Measurements from ENCODE around the gene PTPN14. TPM values are rescaled to one million over a fixed set of nuclear protein-coding genes. Genes with fewer than 3 reads are reported as not detected.

The PTPN14 gene
- total RNA-seq, 1 experiment from 2014 or later: 88.4 TPM

- CTCF ChIA-PET: interaction anchor here (1.0 to 1.3 kb wide), 3 partner anchors 27 to 166 kb away, joined by 3 to 5 read pairs (median 3); no protein-coding TSS in a partner anchor
- H3K4me1 Mint-ChIP-seq: peaks cover 49% of the 10 kb centered on the region
- no peaks in the 10 kb centered on the region for H3K27me3 Mint-ChIP-seq (ENCODE audit: low read depth)
- H3K9me3 Mint-ChIP-seq: no peaks in the 10 kb centered on the region
- DNase-seq (ENCODE audit: low spot score): no peak
- H3K27ac Mint-ChIP-seq: peak overlapping the region; percentile 78
- no peak for ATAC-seq
- no peaks in the 10 kb centered on the region for H3K36me3 Mint-ChIP-seq
- H3K4me3 Mint-ChIP-seq: no peak overlapping the region
- POLR2A ChIA-PET: interaction anchor here (0.6 to 1.0 kb wide), 2 partner anchors 22 to 54 kb away, joined by 4 to 5 read pairs; no protein-coding TSS in a partner anchor
- TF ChIP-seq, protein P1, sequence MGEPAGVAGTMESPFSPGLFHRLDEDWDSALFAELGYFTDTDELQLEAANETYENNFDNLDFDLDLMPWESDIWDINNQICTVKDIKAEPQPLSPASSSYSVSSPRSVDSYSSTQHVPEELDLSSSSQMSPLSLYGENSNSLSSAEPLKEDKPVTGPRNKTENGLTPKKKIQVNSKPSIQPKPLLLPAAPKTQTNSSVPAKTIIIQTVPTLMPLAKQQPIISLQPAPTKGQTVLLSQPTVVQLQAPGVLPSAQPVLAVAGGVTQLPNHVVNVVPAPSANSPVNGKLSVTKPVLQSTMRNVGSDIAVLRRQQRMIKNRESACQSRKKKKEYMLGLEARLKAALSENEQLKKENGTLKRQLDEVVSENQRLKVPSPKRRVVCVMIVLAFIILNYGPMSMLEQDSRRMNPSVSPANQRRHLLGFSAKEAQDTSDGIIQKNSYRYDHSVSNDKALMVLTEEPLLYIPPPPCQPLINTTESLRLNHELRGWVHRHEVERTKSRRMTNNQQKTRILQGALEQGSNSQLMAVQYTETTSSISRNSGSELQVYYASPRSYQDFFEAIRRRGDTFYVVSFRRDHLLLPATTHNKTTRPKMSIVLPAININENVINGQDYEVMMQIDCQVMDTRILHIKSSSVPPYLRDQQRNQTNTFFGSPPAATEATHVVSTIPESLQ (CRISPR knock-in tag; IDR thresholded peaks at IDR 0.05): no peak
- no peak for TF ChIP-seq EMX1 (CRISPR knock-in tag; IDR thresholded peaks at IDR 0.05)
- no peak for TF ChIP-seq RORB (CRISPR knock-in tag; IDR thresholded peaks at IDR 0.05)
- TF ChIP-seq, protein P2, sequence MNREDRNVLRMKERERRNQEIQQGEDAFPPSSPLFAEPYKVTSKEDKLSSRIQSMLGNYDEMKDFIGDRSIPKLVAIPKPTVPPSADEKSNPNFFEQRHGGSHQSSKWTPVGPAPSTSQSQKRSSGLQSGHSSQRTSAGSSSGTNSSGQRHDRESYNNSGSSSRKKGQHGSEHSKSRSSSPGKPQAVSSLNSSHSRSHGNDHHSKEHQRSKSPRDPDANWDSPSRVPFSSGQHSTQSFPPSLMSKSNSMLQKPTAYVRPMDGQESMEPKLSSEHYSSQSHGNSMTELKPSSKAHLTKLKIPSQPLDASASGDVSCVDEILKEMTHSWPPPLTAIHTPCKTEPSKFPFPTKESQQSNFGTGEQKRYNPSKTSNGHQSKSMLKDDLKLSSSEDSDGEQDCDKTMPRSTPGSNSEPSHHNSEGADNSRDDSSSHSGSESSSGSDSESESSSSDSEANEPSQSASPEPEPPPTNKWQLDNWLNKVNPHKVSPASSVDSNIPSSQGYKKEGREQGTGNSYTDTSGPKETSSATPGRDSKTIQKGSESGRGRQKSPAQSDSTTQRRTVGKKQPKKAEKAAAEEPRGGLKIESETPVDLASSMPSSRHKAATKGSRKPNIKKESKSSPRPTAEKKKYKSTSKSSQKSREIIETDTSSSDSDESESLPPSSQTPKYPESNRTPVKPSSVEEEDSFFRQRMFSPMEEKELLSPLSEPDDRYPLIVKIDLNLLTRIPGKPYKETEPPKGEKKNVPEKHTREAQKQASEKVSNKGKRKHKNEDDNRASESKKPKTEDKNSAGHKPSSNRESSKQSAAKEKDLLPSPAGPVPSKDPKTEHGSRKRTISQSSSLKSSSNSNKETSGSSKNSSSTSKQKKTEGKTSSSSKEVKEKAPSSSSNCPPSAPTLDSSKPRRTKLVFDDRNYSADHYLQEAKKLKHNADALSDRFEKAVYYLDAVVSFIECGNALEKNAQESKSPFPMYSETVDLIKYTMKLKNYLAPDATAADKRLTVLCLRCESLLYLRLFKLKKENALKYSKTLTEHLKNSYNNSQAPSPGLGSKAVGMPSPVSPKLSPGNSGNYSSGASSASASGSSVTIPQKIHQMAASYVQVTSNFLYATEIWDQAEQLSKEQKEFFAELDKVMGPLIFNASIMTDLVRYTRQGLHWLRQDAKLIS (CRISPR knock-in tag; IDR thresholded peaks at IDR 0.05; ENCODE audit: borderline replicate concordance): no peak
- TF ChIP-seq JUN (CRISPR knock-in tag; IDR thresholded peaks at IDR 0.05): no peak
- TF ChIP-seq ZNF671 (CRISPR knock-in tag; IDR thresholded peaks at IDR 0.05): no peak
- no peak for TF ChIP-seq JAZF1 (CRISPR knock-in tag; IDR thresholded peaks at IDR 0.05)
- TF ChIP-seq ATF1 (CRISPR knock-in tag; IDR thresholded peaks at IDR 0.05): no peak
- TF ChIP-seq MAX (CRISPR knock-in tag; IDR thresholded peaks at IDR 0.05): no peak
Observed at GRCh38 chr1:214498021-214498420, 53.4 kb downstream of the PTPN14 start.

DNA sequence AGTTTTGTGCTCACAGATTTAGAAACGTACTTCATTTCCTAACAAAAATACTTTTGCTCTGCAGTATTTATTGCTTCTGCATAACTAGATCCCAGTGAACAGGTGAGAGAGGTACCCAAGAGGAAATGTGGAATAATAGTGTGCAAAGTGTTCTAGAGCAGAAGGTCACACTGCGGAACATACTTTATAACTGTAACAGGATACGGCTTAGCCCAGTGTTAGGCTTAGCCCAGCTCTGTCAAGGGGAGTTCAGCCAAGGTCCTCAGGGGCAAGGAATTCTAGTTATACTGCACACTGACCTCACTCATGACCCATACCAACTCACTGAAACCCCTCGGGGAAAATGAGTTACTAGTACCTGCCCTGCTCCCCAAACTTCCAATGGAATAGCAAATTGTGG is 55.3 kb downstream of the PTPN14 start:
- H3K4me1 Mint-ChIP-seq: peaks cover 63% of the 10 kb centered on the region
- ATAC-seq: 0 out of 2 replicates have a peak, but pooled peaks have one; percentile 17
- CTCF ChIA-PET: interaction anchor here (1.1 kb wide), 1 partner anchor 164 kb away, joined by 3 read pairs; no protein-coding TSS in a partner anchor
- TF ChIP-seq NFATC4 (CRISPR knock-in tag; IDR thresholded peaks at IDR 0.05): no peak
- TF ChIP-seq ATF3 (CRISPR knock-in tag; conservative IDR thresholded peaks at IDR 0.05): no peak
- TF ChIP-seq E2F4 (CRISPR knock-in tag; IDR thresholded peaks at IDR 0.05; ENCODE audit: borderline replicate concordance, low read depth): no peak
- TF ChIP-seq, protein P3, sequence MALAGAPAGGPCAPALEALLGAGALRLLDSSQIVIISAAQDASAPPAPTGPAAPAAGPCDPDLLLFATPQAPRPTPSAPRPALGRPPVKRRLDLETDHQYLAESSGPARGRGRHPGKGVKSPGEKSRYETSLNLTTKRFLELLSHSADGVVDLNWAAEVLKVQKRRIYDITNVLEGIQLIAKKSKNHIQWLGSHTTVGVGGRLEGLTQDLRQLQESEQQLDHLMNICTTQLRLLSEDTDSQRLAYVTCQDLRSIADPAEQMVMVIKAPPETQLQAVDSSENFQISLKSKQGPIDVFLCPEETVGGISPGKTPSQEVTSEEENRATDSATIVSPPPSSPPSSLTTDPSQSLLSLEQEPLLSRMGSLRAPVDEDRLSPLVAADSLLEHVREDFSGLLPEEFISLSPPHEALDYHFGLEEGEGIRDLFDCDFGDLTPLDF (CRISPR knock-in tag; IDR thresholded peaks at IDR 0.05): no peak
- no peak for TF ChIP-seq E2F5 (CRISPR knock-in tag; IDR thresholded peaks at IDR 0.05)
- TF ChIP-seq CBFB (CRISPR knock-in tag; IDR thresholded peaks at IDR 0.05; ENCODE audit: low read depth): no peak
- TF ChIP-seq NR3C1 (CRISPR knock-in tag; conservative IDR thresholded peaks at IDR 0.05; ENCODE audit: low read depth): no peak
- no peak for TF ChIP-seq SOX15 (CRISPR knock-in tag; IDR thresholded peaks at IDR 0.05)
- no peak for TF ChIP-seq ZNF396 (CRISPR knock-in tag; IDR thresholded peaks at IDR 0.05; ENCODE audit: borderline replicate concordance)
- no peak for TF ChIP-seq TEAD4 (CRISPR knock-in tag; IDR thresholded peaks at IDR 0.05)
- TF ChIP-seq ZBTB21 (CRISPR knock-in tag; IDR thresholded peaks at IDR 0.05; ENCODE audit: borderline replicate concordance): no peak
- TF ChIP-seq, protein P4, sequence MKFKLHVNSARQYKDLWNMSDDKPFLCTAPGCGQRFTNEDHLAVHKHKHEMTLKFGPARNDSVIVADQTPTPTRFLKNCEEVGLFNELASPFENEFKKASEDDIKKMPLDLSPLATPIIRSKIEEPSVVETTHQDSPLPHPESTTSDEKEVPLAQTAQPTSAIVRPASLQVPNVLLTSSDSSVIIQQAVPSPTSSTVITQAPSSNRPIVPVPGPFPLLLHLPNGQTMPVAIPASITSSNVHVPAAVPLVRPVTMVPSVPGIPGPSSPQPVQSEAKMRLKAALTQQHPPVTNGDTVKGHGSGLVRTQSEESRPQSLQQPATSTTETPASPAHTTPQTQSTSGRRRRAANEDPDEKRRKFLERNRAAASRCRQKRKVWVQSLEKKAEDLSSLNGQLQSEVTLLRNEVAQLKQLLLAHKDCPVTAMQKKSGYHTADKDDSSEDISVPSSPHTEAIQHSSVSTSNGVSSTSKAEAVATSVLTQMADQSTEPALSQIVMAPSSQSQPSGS (CRISPR knock-in tag; IDR thresholded peaks at IDR 0.05; ENCODE audit: borderline replicate concordance, low read depth): no peak
- no peak for TF ChIP-seq TEAD1 (CRISPR knock-in tag; IDR thresholded peaks at IDR 0.05)
- TF ChIP-seq, protein P5, sequence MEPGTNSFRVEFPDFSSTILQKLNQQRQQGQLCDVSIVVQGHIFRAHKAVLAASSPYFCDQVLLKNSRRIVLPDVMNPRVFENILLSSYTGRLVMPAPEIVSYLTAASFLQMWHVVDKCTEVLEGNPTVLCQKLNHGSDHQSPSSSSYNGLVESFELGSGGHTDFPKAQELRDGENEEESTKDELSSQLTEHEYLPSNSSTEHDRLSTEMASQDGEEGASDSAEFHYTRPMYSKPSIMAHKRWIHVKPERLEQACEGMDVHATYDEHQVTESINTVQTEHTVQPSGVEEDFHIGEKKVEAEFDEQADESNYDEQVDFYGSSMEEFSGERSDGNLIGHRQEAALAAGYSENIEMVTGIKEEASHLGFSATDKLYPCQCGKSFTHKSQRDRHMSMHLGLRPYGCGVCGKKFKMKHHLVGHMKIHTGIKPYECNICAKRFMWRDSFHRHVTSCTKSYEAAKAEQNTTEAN (CRISPR knock-in tag; IDR thresholded peaks at IDR 0.05): no peak
- TF ChIP-seq ZNF416 (CRISPR knock-in tag; IDR thresholded peaks at IDR 0.05): no peak

More for the DNA sequence above, 55.3 kb downstream of the PTPN14 start:
- Mint-ChIP-seq H3K9me3 (no peaks in the 10 kb centered on the region), H3K4me3 (no peak overlapping the region), H3K36me3 (no peaks in the 10 kb centered on the region), H3K27me3 (ENCODE audit: low read depth) (no peaks in the 10 kb centered on the region), H3K27ac (peak overlapping the region; percentile 4; the same call in 1 of the 2 replicates)
- no peak for DNase-seq (ENCODE audit: low spot score)
- POLR2A ChIA-PET: no interaction called here
